Stimulated activated CD8-positive, alpha-beta memory T cell treated with anti-CD3 and anti-CD28 coated beads, Interleukin-7, amount 100 ng/mL, for 48 hours (primary cell): Measurements from ENCODE around the gene CYTL1.
"Not testable (repeated sequence)": the region's sequence is repeated elsewhere in the genome, so short reads cannot be mapped to it uniquely, and the experiment has no call there.

Source experiments
- DNase-seq, 2 donors: peaks; one replicate each; pipeline ENCODE4 v3.0.0-alpha.2; 2020; ENCODE audit warnings: low read depth in 1 of 2; ENCODE audit errors: extremely low read depth in 1 of 2

CYTL1 gene, protein sequence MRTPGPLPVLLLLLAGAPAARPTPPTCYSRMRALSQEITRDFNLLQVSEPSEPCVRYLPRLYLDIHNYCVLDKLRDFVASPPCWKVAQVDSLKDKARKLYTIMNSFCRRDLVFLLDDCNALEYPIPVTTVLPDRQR

DNA sequence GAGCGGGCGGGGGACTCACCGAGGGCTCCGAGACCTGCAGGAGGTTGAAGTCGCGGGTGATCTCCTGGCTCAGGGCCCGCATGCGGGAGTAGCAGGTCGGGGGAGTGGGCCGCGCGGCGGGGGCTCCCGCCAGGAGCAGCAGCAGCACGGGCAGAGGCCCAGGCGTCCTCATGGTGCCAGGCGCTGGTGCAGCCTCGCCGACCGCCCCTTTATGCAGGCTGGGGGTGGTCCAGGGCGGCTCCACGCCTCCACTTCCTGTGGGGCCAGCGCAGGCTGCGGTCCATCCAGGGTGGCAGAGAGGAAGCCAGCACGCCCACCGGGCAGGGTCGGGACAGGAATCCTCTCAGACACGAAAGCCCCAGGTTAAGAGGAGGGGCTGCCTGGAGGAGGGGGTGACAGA is at the start of gene CYTL1:
TSS of gene CYTL1 (minus strand) at position 185 of the 400 bp plus-strand sequence. CDS start at position 172, 13 bp downstream.
- no peak for DNase-seq

GRCh38 chr4:5067908-5068307 is 48.6 kb upstream of the CYTL1 start:
- DNase-seq: no peak

DNA sequence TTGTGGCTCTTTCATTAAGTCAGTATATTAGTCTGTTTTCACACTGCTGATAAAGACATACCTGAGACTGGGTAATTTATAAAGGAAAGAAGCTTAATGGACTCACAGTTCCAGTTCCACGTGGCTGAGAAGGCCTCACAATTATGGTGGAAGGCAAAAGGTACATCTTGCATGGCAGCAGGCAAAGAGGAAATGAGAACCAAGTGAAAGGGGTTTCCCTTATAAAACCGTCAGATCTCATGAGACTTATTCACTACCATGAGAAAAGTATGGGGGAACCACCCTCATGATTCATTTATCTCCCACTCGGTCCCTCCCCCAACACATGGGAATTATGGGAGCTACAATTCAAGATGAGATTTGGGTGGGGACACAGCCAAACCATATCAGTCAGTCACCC is 47.7 kb upstream of the CYTL1 start:
- DNase-seq: not testable (repeated sequence)

- no peak for DNase-seq
Observed at GRCh38 chr4:5066101-5066500, 46.8 kb upstream of the CYTL1 start.

DNA sequence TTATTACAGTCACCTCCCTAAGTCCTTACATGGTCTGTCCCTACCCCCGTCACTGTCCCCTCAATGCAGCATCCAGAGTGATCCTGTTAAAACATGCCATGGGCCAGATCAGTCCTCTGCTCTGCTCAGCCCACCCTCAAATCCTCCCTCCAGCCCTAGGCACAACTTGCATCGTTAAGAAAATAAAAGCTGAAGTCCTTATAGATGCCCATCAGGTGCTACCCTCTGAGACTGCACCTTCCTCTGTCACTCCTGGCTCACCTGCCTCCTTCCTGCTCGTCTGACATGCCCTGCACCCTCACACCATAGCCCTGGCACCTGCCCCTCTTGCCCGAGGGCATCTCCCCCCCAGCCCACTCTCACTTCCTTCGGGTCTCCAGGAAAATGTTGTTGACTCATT is 36.2 kb upstream of the CYTL1 start:
- DNase-seq: no peak

DNA sequence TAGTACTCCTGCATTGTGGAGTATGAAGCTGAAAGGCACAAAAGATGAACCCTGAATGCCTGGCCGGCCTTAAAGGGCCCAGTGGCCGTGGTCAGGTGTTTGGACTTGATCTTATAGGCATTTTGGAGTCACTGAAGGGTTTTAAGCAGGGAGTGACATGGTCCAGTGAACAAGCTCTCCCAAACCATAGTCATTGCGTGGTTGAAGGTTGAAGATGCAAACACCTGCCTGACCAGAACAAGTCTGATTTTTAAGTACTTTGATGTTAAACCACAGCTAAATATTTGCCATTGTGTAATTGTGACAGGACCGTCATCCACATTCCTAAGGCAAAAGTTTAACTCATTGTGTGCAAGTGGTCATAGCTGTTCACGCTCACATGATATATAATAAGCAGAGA is 35.3 kb upstream of the CYTL1 start:
- DNase-seq: no peak

GRCh38 chr4:5052726-5053425 is 33.6 kb upstream of the CYTL1 start:
- no peak for DNase-seq

- no peak for DNase-seq
Observed at GRCh38 chr4:5052204-5052702, 33.0 kb upstream of the CYTL1 start.

DNA sequence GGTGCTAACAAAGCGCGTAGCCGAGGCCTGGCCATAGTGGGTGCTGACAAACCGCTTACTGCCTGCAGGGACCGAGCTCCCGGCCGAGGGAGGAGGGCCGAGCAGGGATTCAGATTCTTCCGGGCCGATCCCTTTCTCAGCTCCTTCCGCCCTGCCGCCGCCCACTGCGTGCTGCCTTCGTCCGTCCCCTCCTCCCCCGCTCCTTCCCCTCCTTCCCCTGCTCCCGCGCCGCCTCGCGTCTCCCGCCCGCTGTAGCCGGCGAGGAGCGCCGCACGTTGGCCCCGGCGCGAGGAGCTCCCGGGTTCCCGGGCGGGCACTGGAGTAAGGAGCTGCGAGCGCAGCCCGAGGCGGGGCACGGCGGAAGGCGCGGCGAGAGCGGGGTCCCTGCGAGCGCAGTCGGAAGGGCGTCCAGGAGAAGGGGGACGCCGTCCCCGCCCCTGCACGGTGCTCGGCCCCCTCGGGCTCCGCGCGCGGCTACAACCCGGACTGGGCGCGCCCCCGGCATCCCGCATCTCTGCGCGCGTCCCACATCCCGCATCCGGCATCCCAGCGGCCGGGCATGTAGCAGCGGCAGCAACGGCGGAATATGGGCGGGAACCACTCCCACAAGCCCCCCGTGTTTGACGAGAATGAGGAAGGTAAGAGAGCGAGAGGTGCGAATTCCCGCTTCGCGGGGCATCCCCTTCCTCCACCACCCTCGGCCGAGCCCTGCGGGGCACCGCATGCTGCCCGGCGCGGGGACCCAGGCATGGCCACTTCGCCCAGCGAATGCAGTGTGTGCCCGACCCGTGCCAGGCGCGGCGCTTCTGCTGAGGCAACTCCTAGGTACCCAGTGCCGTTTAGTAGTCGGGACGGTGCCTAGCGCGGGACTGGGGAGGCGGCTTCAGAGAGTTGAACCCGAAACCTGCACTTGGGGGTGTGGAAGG is 32.3 kb upstream of the CYTL1 start, which contains the start of gene STK32B:
TSS of gene STK32B (plus strand) at position 203 of the 926 bp plus-strand sequence.
- no peak for DNase-seq

GRCh38 chr4:5050520-5051277 is 31.4 kb upstream of the CYTL1 start:
- DNase-seq: peak in 1 of 2 donors; percentile 7

- DNase-seq: no peak
Observed at GRCh38 chr4:5048721-5049120, 29.5 kb upstream of the CYTL1 start.

DNA sequence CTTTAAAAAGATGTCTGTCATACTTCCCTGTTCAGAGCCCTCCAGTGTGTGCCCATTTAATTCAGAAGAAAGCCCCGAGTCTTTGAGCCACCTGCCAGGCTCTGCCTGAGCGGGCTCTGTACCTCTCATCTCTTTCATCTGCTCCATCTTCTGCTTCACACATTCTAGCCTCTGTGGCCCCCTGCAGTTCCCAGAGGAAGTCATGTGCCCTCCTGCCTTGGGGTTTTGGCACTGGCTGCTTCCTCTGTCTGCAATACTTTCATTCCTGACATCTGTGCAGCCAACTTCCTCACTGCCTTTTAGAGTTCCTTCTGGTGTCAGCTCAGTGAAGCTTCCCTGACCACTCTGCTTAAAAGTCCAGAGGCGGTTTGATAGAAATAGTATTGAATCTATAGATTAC is 25.8 kb upstream of the CYTL1 start:
- no peak for DNase-seq

- no peak for DNase-seq
Observed at GRCh38 chr4:5044341-5044740, 25.1 kb upstream of the CYTL1 start.

- DNase-seq: no peak
Observed at GRCh38 chr4:5043579-5043978, 24.3 kb upstream of the CYTL1 start.

GRCh38 chr4:5041699-5042098 is 22.4 kb upstream of the CYTL1 start:
- no peak for DNase-seq

DNA sequence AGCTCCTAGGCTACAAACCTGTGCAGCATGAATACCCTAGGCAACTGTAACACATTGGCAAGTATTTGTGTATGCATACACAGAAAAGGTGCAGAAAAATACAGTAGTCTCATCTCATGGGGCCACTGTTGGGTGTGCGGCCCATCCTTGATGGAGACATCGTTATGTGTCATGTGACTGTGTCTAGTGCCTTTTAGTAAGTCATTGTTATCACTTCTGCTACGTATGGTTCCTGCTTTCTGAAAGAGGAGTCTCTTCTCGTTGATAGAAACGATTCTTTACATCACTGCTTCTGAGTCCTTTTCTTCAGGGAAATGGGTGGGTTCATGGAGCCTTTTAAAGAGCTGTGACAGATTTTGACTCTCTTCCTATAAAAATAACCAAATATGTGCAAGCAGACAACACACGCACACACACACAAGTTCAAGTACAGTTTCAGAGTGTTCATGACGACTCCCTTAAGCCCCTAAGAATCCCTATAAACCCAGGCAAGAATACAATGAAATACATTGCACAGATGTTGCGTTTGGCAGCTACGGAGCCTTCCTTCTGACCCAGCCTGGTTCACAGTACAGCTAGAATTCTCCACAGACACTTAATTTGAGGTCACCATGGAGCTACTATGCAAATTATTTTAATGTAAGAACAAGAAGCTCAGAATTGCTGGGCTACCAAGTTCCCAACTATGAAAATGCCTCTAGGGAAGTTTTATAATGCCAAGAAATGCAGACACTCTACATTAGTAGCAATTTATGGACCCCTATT is 21.8 kb upstream of the CYTL1 start:
- no peak for DNase-seq

GRCh38 chr4:5039800-5040199 is 20.5 kb upstream of the CYTL1 start:
- no peak for DNase-seq

GRCh38 chr4:5037553-5038551 is 18.6 kb upstream of the CYTL1 start:
- no peak for DNase-seq

DNA sequence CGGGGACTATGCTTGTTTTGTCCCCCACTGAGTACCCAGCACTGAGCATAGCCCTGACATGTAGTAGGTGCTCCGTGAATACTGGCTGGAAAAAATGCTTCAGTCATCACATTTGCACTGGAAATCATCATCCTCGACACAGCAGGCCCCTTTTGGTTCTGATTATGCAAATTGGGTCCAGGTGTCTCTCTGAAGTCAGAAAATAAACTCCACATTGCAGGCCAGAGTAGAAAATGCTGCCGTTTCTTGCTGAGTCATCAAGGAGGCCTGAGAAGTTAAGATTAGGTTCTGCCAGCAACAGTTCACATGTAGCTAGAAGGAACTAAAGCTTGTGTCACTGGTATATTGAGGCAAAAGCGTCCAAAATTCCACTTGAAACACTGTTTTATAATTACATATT is 17.0 kb upstream of the CYTL1 start:
- DNase-seq: no peak
